GM12878 (cell line): ENCODE data around the gene BCAN. TPM values are rescaled to one million over a fixed set of nuclear protein-coding genes. Genes with fewer than 3 reads are reported as not detected.

Experiments
- ATAC-seq: fragments of 200-7000 bp; cut with Tn5 transposase; 3 replicates; pipeline ENCODE4 v1.9.1; 2020; ENCODE audit warnings: mild to moderate bottlenecking, moderate library complexity
- BruUV-seq: library from RNA; stranded (reverse); fragments of 400-500 nt; replicated peaks from 2 replicates; lab custom pipeline; 2021; lab: Mats Ljungman, UMichigan
- CTCF ChIA-PET: fragments of 300-600 bp; sonication (Branson Sonifier 250); formaldehyde crosslinking; extraction: SDS; loops from one replicate; lab custom pipeline; 2021; ENCODE audit warnings: inconsistent platforms; lab: Yijun Ruan, JAX
- POLR2A ChIA-PET: fragments of 350-600 bp; formaldehyde crosslinking; extraction: SDS; loops from one replicate; lab custom pipeline; 2021; ENCODE audit warnings: inconsistent platforms; lab: Charles Lee
- RAD21 ChIA-PET: fragments of 300-600 bp; sonication (Branson Sonifier 250); formaldehyde crosslinking; loops from one replicate; lab custom pipeline; 2023; ENCODE audit warnings: antibody characterized with exemption; ENCODE audit not compliant: unreplicated experiment; lab: Charles Lee
- SMC1A ChIA-PET: fragments of 300-600 bp; sonication (Branson Sonifier 250); formaldehyde crosslinking; loops from one replicate; lab custom pipeline; 2023; ENCODE audit not compliant: unreplicated experiment, uncharacterized antibody; lab: Charles Lee
- DNase-seq: peaks from one replicate; pipeline ENCODE4 v3.0.0-alpha.2; 2011; ENCODE audit warnings: low read depth, low spot score
- FAIRE-seq: peaks from 3 replicates; lab custom pipeline; 2011; peaks lifted over from hg19 to GRCh38; lab: Jason Lieb, UNC
- H2AFZ ChIP-seq: 2 replicates; pipeline ENCODE4 v1.6.0; 2011; ENCODE audit warnings: low read depth, low read length, control low read depth; ENCODE audit not compliant: control insufficient read depth
- H3K27ac ChIP-seq: 2 replicates; pipeline ENCODE4 v1.5.1; 2011; ENCODE audit warnings: control low read depth; ENCODE audit not compliant: control insufficient read depth, insufficient read depth
- H3K27me3 ChIP-seq, 2 experiments: replicated peaks in 1 of 2; 2 replicates each; pipeline versions ENCODE4 v1.6.0 to v1.6.1; 2011; ENCODE audit warnings: low read length in 1 of 2; ENCODE audit not compliant: control insufficient read depth in 2 of 2, insufficient read depth in 2 of 2
- H3K36me3 ChIP-seq, 2 experiments: 2 replicates each; pipeline ENCODE4 v1.5.1; 2011; ENCODE audit warnings: low read length in 1 of 2; ENCODE audit not compliant: control insufficient read depth in 2 of 2, insufficient read depth in 2 of 2
- H3K4me1 ChIP-seq: 2 replicates; pipeline ENCODE4 v1.6.1; 2011; ENCODE audit warnings: mild to moderate bottlenecking, low read length, moderate library complexity, mixed read lengths; ENCODE audit not compliant: control insufficient read depth, insufficient read depth
- H3K4me2 ChIP-seq: 2 replicates; pipeline ENCODE4 v1.6.0; 2011; ENCODE audit warnings: control low read depth; ENCODE audit not compliant: control insufficient read depth, insufficient read depth
- H3K4me3 ChIP-seq: fragments of 200-600 bp; sonication (generic); 2 replicates; pipeline ENCODE4 v1.5.1; 2016
- H3K79me2 ChIP-seq: 2 replicates; pipeline ENCODE4 v1.6.0; 2011; ENCODE audit warnings: low read length; ENCODE audit not compliant: control insufficient read depth, insufficient read depth
- H3K9ac ChIP-seq: 2 replicates; pipeline ENCODE4 v1.8.0; 2011; ENCODE audit warnings: low read length, control low read depth, mixed read lengths; ENCODE audit not compliant: control insufficient read depth, insufficient read depth
- H3K9me3 ChIP-seq: replicated peaks from 3 replicates; pipeline ENCODE4 v1.5.1; 2011; ENCODE audit warnings: mild to moderate bottlenecking, low read length; ENCODE audit not compliant: control insufficient read depth, insufficient read depth
- H4K20me1 ChIP-seq: 2 replicates; pipeline ENCODE4 v1.6.0; 2011; ENCODE audit not compliant: control insufficient read depth, insufficient read depth
- ATF7 ChIP-seq: fragments of 450-650 bp; IDR thresholded peaks from 2 replicates; pipeline ENCODE4 v1.6.1; 2016; ENCODE audit warnings: low read depth, mild to moderate bottlenecking
- CBFB ChIP-seq: IDR thresholded peaks from 2 replicates; pipeline ENCODE4 v1.6.1; 2016; ENCODE audit warnings: antibody characterized with exemption, low read depth
- CHD2 ChIP-seq: IDR thresholded peaks from 2 replicates; pipeline ENCODE4 v1.6.1; 2011; ENCODE audit warnings: low read depth, low read length, improper control_type of control experiment, borderline replicate concordance
- FOS ChIP-seq: IDR thresholded peaks from 3 replicates; pipeline ENCODE4 v1.6.1; 2011; ENCODE audit warnings: borderline replicate concordance; ENCODE audit not compliant: insufficient read length; ENCODE audit errors: extremely low read depth
- JUNB ChIP-seq: IDR thresholded peaks from 2 replicates; pipeline ENCODE4 v1.6.1; 2016; ENCODE audit warnings: antibody characterized with exemption, mild to moderate bottlenecking
- PAX8 ChIP-seq: fragments of 450-650 bp; IDR thresholded peaks from 2 replicates; pipeline ENCODE4 v1.6.1; 2017; ENCODE audit warnings: mild to moderate bottlenecking, moderate library complexity
- ZNF24 ChIP-seq: fragments of 450-650 bp; IDR thresholded peaks from 2 replicates; pipeline ENCODE4 v1.6.1; 2017; ENCODE audit warnings: antibody characterized with exemption, mild to moderate bottlenecking
- WGBS: methylation state at CpG from one replicate; pipeline ENCODE4 v1.1.6; 2016; ENCODE audit warnings: low lambda C conversion rate; ENCODE audit not compliant: insufficient replicate concordance, insufficient coverage; ENCODE audit errors: missing lambda C conversion rate; 5-methylcytosine and 5-hydroxymethylcytosine counted together
- in situ Hi-C: fragments of 300-500 bp; cut with MboI; formaldehyde crosslinking; loops from 9 replicates; pipeline ENCODE4 v1.14.3; 2018; ENCODE audit warnings: mixed read lengths
- intact Hi-C: fragments of 100-400 bp; cut with micrococcal nuclease; formaldehyde crosslinking; loops from one replicate; pipeline ENCODE4 v1.14.2; 2022; ENCODE audit not compliant: unreplicated experiment
- polyA plus RNA-seq, 11 experiments: library from polyadenylated mRNA; depleted of rRNA in 4 of 11; unstranded in 6 of 11; stranded (reverse) in 5 of 11; fragments of >200 nt; fragmentation: Nextera tagmentation in 4 of 11; fragmentation: Illumina TruSeq in 1 of 11; extraction: Ambion mirVana in 4 of 11; extraction: Trizol in 1 of 11; gene quantifications; 1 replicate in 1 of 11; 2 replicates in 10 of 11; pipeline versions ENCODE4 v1.2.1 to v1.2.3, GENCODE V29; 2011 to 2016; ENCODE audit warnings: inconsistent platforms in 2 of 11, missing spikeins in 2 of 11, low read depth in 1 of 11
- total RNA-seq, 4 experiments: library from RNA; depleted of rRNA in 3 of 4; stranded (reverse); fragments of >200 nt in 3 of 4; fragmentation: Illumina TruSeq in 1 of 4; extraction: Trizol in 1 of 4; gene quantifications; 2 replicates each; pipeline versions ENCODE4 v1.2.1 to v1.2.3, GENCODE V29; 2013 to 2021
- TF ChIP-seq, protein P1 (sequence below): IDR thresholded peaks from 2 replicates; pipeline ENCODE4 v1.6.1; 2011; ENCODE audit warnings: borderline replicate concordance, low read depth, mild to moderate bottlenecking, moderate library complexity, low read length; ENCODE audit not compliant: insufficient read depth, poor library complexity, severe bottlenecking

Gene BCAN
- total and polyA plus RNA-seq, 10 of the 15 experiments (the other 5 are each of a cell fraction or from before 2014, with no cell fraction given) = 0.05 to 1.3 (median 0.18) TPM; not detected in 1

GRCh38 chr1:156622581-156623297 is 19.2 kb upstream of the BCAN start:
- Histone ChIP-seq H3K4me3 (no peak overlapping the region), H3K27me3 (peaks cover 13 to 22% of the 10 kb centered on the region in 2 experiments), H3K4me1 (no peaks in the 10 kb centered on the region; the same call in 1 of the 2 replicates), H3K9ac (no peak overlapping the region), H4K20me1 (no peaks in the 10 kb centered on the region), H3K27ac (no peak overlapping the region), H3K9me3 (no peaks in the 10 kb centered on the region), H3K4me2 (no peak overlapping the region), H3K36me3 (no peaks in the 10 kb centered on the region), H2AFZ (no peak overlapping the region), H3K79me2 (no peaks in the 10 kb centered on the region)
- SMC1A ChIA-PET = interaction anchor here (1.3 kb wide), 1 partner anchor 10 kb away, joined by 4 read pairs; no protein-coding TSS in a partner anchor
- DNase-seq (no peak), ATAC-seq (no peak), FAIRE-seq (no peak)
- WGBS = 50% methylated on average over 6 of the region's 6 CpGs
- TF ChIP-seq, protein P1, sequence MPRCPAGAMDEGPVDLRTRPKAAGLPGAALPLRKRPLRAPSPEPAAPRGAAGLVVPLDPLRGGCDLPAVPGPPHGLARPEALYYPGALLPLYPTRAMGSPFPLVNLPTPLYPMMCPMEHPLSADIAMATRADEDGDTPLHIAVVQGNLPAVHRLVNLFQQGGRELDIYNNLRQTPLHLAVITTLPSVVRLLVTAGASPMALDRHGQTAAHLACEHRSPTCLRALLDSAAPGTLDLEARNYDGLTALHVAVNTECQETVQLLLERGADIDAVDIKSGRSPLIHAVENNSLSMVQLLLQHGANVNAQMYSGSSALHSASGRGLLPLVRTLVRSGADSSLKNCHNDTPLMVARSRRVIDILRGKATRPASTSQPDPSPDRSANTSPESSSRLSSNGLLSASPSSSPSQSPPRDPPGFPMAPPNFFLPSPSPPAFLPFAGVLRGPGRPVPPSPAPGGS = no peak
- no peak for TF ChIP-seq ATF7
- TF ChIP-seq CHD2 = no peak
- no peak for TF ChIP-seq FOS
- no peak for TF ChIP-seq CBFB
- TF ChIP-seq JUNB = no peak
- no peak for TF ChIP-seq PAX8
- TF ChIP-seq ZNF24 = no peak
- in situ Hi-C loops (no loop called here), intact Hi-C loops (loop anchor here (10.0 kb wide), 1 partner anchor 102 kb away; the partner anchor contains the start of genes ISG20L2 and METTL25B)
- POLR2A ChIA-PET = no interaction called here
- CTCF ChIA-PET = interaction anchor here (0.6 to 2.2 kb wide), 7 partner anchors 10 to 267 kb away, joined by 3 to 23 read pairs (median 3); partner anchors contain the start of gene TTC24
- RAD21 ChIA-PET = interaction anchor here (2.1 kb wide), 1 partner anchor 33 kb away, joined by 9 read pairs; no protein-coding TSS in a partner anchor
- BruUV-seq = no TSS peak
